Left ventricle myocardium inferior (tissue), 1 donor: ENCODE data around the gene NKX3-2. TPM values are rescaled to one million over a fixed set of nuclear protein-coding genes. Genes with fewer than 3 reads are reported as not detected.

Source experiments
- DNase-seq: peaks from one replicate; pipeline ENCODE4 v3.0.0-alpha.2; 2020
- H3K27ac ChIP-seq: fragments of 200-600 bp; replicated peaks from 2 replicates; pipeline ENCODE4 v1.8.0; 2021
- H3K27me3 ChIP-seq: fragments of 200-600 bp; 2 replicates; pipeline ENCODE4 v1.8.0; 2021; ENCODE audit warnings: low read depth
- H3K36me3 ChIP-seq: fragments of 200-600 bp; 2 replicates; pipeline ENCODE4 v1.8.0; 2021
- H3K4me1 ChIP-seq: fragments of 200-600 bp; 2 replicates; pipeline ENCODE4 v1.8.0; 2021
- H3K4me3 ChIP-seq: fragments of 200-600 bp; 2 replicates; pipeline ENCODE4 v1.8.0; 2021; ENCODE audit warnings: mild to moderate bottlenecking, moderate library complexity
- H3K9me3 ChIP-seq: fragments of 200-600 bp; replicated peaks from 2 replicates; pipeline ENCODE4 v1.8.0; 2021
- intact Hi-C: fragments of 100-400 bp; cut with micrococcal nuclease; formaldehyde crosslinking; loops from one replicate; pipeline ENCODE4 v1.11.0; 2022
- total RNA-seq: library from RNA; stranded (reverse); fragmentation: NEBNext Ultra II Directional; extraction: Animal tissue kit (Norgen Biotek cat#: 25700); gene quantifications from one replicate; pipeline ENCODE4 v1.2.1, GENCODE V29; 2021
- TF ChIP-seq, protein P1 (sequence below): fragments of 200-600 bp; IDR thresholded peaks from 2 replicates; pipeline ENCODE4 v1.8.0; 2021; ENCODE audit warnings: antibody characterized with exemption, mild to moderate bottlenecking, borderline replicate concordance
- donor health status: DM: no; HTN: yes; CAD: no; lungs with severe emphysema.

The NKX3-2 gene
- total RNA-seq, 1 donor from 2014 or later: not detected

DNA sequence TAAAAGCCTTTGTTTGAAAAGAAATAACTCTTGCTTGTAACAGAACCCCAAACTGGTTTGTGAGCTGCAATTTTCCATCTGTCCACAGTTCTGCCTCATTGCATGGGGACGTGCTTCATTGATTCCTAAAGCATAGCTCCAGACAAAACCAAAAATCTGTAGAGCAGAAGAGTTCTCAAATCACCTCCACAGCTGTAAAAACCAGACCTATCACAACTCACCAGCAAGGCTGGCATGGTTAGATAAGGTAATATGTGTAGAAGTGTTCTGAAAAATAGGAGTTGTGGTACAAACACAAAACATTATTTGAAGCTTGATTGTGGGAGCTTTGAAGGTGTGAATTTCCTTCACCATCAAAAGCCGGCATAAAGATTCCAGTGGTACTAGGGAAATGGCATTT is 47.7 kb downstream of the NKX3-2 start:
- no peaks in the 10 kb centered on the region for H3K36me3 ChIP-seq
- peaks cover 5% of the 10 kb centered on the region for H3K9me3 ChIP-seq
- H3K4me1 ChIP-seq: no peaks in the 10 kb centered on the region
- DNase-seq: no peak
- H3K27me3 ChIP-seq: peaks cover 38% of the 10 kb centered on the region
- H3K4me3 ChIP-seq: no peak overlapping the region
- TF ChIP-seq, protein P1, sequence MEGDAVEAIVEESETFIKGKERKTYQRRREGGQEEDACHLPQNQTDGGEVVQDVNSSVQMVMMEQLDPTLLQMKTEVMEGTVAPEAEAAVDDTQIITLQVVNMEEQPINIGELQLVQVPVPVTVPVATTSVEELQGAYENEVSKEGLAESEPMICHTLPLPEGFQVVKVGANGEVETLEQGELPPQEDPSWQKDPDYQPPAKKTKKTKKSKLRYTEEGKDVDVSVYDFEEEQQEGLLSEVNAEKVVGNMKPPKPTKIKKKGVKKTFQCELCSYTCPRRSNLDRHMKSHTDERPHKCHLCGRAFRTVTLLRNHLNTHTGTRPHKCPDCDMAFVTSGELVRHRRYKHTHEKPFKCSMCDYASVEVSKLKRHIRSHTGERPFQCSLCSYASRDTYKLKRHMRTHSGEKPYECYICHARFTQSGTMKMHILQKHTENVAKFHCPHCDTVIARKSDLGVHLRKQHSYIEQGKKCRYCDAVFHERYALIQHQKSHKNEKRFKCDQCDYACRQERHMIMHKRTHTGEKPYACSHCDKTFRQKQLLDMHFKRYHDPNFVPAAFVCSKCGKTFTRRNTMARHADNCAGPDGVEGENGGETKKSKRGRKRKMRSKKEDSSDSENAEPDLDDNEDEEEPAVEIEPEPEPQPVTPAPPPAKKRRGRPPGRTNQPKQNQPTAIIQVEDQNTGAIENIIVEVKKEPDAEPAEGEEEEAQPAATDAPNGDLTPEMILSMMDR: no peak
- intact Hi-C loops: no loop called here
- H3K27ac ChIP-seq: no peak overlapping the region

DNA sequence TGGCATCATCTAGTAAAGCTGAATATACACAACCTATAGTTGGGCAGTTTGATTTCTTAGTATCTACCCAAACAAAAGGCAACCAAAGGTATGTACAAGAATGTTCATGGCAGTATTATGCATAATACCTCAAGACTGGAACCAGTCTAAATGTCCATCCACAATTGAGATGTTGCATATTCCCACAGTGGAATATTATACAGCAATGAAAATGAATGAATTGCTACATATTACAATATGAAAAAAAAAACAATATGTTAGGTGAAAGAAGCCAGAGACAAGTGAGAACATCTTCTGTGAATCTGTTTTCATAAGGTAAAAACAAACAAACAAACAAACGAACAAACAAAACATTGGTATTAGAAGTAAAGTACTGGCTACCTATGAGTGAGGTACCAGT is 48.6 kb downstream of the NKX3-2 start:
- intact Hi-C loops: no loop called here
- TF ChIP-seq, protein P1: no peak
- H3K4me3 ChIP-seq: no peak overlapping the region
- peaks cover 29% of the 10 kb centered on the region for H3K27me3 ChIP-seq
- H3K36me3 ChIP-seq: no peaks in the 10 kb centered on the region
- no peaks in the 10 kb centered on the region for H3K4me1 ChIP-seq
- H3K27ac ChIP-seq: no peak overlapping the region
- no peak for DNase-seq
- H3K9me3 ChIP-seq: peaks cover 5% of the 10 kb centered on the region

DNA sequence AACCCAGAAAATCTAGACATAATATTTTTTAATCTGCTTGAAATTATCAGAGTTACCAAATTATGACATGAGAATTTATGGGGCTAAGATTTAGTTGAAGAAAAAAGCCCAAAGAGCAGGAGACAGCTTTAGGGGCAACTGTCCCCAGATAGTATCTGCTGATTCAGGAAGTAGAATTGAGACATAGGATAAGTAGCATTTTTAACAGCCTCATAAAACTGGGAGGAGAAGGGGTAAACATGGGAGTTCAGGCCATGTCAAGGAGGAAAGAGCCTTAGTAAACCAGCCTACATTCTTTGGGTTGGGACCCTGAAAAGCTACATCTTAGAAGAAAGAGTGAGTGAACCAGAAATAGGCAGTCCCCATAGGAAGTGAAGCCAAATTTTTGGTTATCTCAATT is 50.5 kb downstream of the NKX3-2 start:
- H3K4me3 ChIP-seq: no peak overlapping the region
- peaks cover 5% of the 10 kb centered on the region for H3K9me3 ChIP-seq
- TF ChIP-seq, protein P1: no peak
- H3K27me3 ChIP-seq: peaks cover 25% of the 10 kb centered on the region
- H3K36me3 ChIP-seq: no peaks in the 10 kb centered on the region
- H3K4me1 ChIP-seq: no peaks in the 10 kb centered on the region
- H3K27ac ChIP-seq: no peak overlapping the region
- intact Hi-C loops: no loop called here
- no peak for DNase-seq

DNA sequence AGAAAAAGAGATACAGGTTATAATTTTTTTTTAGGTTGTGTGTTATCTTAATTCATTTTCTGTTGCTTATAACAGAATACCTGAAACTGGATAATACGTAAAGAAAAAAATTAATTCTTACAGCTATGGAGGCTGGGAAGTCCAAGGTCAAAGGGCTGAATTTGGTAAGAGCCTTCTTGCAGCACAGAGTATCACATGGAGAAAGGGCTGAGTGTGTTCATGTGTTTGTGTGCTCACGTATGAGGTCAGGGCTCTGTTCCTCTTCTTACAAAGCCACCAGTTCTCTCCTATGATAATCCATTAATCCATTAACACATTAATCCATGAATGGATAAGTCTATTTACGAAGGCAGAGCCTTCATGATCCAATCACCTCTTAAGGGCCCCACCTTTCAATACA is 51.6 kb downstream of the NKX3-2 start:
- H3K4me1 ChIP-seq: no peaks in the 10 kb centered on the region
- intact Hi-C loops: no loop called here
- DNase-seq: no peak
- peaks cover 34% of the 10 kb centered on the region for H3K27me3 ChIP-seq
- no peak overlapping the region for H3K27ac ChIP-seq
- H3K36me3 ChIP-seq: no peaks in the 10 kb centered on the region
- TF ChIP-seq, protein P1: no peak
- H3K4me3 ChIP-seq: no peak overlapping the region
- peaks cover 9% of the 10 kb centered on the region for H3K9me3 ChIP-seq

Other genes with a start within 250 kb of the NKX3-2 start
- gene RAB28, start 60.2 kb downstream of the NKX3-2 start, total RNA-seq: 25.9 TPM
- 17.9 TPM for gene BOD1L1, start 83.2 kb upstream of the NKX3-2 start, total RNA-seq